ENCODE data around the gene GREB1L. TPM values are rescaled to one million over a fixed set of nuclear protein-coding genes. Genes with fewer than 3 reads are reported as not detected.

Gene GREB1L
- total and polyA plus RNA-seq, 10 of the 15 experiments (the other 5 are each of a cell fraction or from before 2014, with no cell fraction given): under 0.01 to 0.11 (median 0.03) TPM; not detected in 1

DNA sequence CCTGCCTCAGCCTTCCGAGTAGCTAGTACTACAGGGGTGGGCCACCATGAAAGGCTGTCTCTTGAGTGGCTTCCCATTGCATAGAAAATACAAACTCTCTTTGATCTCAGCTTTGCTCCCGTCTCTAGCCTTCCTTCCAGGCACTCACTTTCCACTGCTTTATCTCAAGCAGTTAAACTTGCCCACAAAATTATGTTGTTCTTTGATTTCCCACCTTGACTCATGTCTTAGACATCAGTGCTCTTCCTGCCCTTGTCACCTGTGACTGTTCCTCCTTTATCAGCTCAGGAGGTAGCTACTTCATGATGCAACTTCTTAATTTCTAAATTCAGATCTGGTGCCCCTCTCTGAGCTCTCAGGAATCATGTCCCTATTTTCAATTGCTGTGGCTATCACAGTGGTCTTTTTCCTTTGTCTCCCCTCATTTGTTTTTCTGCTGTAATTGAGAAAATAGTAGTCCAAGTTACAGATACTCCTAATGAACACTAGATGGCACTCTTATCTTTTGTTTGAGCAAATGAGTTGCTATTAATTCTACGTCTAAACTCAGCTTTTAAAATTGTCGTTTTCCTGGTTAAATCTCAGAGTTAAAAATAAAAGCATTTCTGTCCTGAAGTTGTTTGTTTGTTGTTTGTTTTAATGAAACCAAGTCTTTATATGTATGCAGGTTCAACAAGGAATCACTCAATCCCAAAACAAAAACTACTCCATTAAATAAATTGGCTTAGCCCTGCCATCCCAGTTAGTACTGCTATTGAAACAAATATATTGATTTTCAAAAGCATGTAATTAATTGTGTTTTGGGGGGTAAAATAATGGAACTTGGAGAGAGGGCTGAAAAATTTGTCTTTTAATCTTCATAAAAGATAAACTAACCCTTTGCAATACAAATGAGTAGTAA, 46.9 kb upstream of the GREB1L start (continued):
- TF ChIP-seq, protein P1, sequence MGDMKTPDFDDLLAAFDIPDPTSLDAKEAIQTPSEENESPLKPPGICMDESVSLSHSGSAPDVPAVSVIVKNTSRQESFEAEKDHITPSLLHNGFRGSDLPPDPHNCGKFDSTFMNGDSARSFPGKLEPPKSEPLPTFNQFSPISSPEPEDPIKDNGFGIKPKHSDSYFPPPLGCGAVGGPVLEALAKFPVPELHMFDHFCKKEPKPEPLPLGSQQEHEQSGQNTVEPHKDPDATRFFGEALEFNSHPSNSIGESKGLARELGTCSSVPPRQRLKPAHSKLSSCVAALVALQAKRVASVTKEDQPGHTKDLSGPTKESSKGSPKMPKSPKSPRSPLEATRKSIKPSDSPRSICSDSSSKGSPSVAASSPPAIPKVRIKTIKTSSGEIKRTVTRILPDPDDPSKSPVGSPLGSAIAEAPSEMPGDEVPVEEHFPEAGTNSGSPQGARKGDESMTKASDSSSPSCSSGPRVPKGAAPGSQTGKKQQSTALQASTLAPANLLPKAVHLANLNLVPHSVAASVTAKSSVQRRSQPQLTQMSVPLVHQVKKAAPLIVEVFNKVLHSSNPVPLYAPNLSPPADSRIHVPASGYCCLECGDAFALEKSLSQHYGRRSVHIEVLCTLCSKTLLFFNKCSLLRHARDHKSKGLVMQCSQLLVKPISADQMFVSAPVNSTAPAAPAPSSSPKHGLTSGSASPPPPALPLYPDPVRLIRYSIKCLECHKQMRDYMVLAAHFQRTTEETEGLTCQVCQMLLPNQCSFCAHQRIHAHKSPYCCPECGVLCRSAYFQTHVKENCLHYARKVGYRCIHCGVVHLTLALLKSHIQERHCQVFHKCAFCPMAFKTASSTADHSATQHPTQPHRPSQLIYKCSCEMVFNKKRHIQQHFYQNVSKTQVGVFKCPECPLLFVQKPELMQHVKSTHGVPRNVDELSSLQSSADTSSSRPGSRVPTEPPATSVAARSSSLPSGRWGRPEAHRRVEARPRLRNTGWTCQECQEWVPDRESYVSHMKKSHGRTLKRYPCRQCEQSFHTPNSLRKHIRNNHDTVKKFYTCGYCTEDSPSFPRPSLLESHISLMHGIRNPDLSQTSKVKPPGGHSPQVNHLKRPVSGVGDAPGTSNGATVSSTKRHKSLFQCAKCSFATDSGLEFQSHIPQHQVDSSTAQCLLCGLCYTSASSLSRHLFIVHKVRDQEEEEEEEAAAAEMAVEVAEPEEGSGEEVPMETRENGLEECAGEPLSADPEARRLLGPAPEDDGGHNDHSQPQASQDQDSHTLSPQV (IDR thresholded peaks at IDR 0.05): no peak
- TF ChIP-seq JUND (IDR thresholded peaks at IDR 0.05; ENCODE audit: low read depth, low read length): no peak
- TF ChIP-seq SRF (IDR thresholded peaks at IDR 0.05; ENCODE audit: low read depth in 2 of 2, low read length in 2 of 2): no peak
- no peak for TF ChIP-seq NBN (IDR thresholded peaks at IDR 0.05)
- TF ChIP-seq, protein P2, sequence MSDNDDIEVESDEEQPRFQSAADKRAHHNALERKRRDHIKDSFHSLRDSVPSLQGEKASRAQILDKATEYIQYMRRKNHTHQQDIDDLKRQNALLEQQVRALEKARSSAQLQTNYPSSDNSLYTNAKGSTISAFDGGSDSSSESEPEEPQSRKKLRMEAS (IDR thresholded peaks at IDR 0.05; ENCODE audit: low read depth, low read length): no peak
- no peak for TF ChIP-seq PAX8 (IDR thresholded peaks at IDR 0.05)
- TF ChIP-seq ETV6 (conservative IDR thresholded peaks at IDR 0.05 in 1 of 2, IDR thresholded peaks at IDR 0.05 in 1 of 2; ENCODE audit: borderline replicate concordance in 1 of 2, low read depth in 1 of 2): no peak
- no peak for TF ChIP-seq IKZF1 (conservative IDR thresholded peaks at IDR 0.05)
- TF ChIP-seq SMC3 (IDR thresholded peaks at IDR 0.05; ENCODE audit: borderline replicate concordance, low read length): peak; percentile 57; the same call in 1 of the 2 replicates
- no peak for TF ChIP-seq CREM (IDR thresholded peaks at IDR 0.05; ENCODE audit: low read depth)
- TF ChIP-seq YBX1 (IDR thresholded peaks at IDR 0.05): no peak
- no peak for TF ChIP-seq NFIC (IDR thresholded peaks at IDR 0.05; ENCODE audit: low read depth, low read length)
- TF ChIP-seq EP300 (IDR thresholded peaks at IDR 0.05; ENCODE audit: borderline replicate concordance in 1 of 2, control insufficient read depth in 1 of 2, low read depth in 2 of 2, low read length in 2 of 2): no peak
- TF ChIP-seq STAT3 (IDR thresholded peaks at IDR 0.05; ENCODE audit: low read depth, low read length): no peak
- no peak for TF ChIP-seq SPI1 (IDR thresholded peaks at IDR 0.05; ENCODE audit: borderline replicate concordance, insufficient read depth, low read depth, low read length)
- TF ChIP-seq, protein P3, sequence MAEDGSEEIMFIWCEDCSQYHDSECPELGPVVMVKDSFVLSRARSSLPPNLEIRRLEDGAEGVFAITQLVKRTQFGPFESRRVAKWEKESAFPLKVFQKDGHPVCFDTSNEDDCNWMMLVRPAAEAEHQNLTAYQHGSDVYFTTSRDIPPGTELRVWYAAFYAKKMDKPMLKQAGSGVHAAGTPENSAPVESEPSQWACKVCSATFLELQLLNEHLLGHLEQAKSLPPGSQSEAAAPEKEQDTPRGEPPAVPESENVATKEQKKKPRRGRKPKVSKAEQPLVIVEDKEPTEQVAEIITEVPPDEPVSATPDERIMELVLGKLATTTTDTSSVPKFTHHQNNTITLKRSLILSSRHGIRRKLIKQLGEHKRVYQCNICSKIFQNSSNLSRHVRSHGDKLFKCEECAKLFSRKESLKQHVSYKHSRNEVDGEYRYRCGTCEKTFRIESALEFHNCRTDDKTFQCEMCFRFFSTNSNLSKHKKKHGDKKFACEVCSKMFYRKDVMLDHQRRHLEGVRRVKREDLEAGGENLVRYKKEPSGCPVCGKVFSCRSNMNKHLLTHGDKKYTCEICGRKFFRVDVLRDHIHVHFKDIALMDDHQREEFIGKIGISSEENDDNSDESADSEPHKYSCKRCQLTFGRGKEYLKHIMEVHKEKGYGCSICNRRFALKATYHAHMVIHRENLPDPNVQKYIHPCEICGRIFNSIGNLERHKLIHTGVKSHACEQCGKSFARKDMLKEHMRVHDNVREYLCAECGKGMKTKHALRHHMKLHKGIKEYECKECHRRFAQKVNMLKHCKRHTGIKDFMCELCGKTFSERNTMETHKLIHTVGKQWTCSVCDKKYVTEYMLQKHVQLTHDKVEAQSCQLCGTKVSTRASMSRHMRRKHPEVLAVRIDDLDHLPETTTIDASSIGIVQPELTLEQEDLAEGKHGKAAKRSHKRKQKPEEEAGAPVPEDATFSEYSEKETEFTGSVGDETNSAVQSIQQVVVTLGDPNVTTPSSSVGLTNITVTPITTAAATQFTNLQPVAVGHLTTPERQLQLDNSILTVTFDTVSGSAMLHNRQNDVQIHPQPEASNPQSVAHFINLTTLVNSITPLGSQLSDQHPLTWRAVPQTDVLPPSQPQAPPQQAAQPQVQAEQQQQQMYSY (CRISPR knock-in tag; IDR thresholded peaks at IDR 0.05): no peak
- peak; percentile 81 for TF ChIP-seq RAD21 (IDR thresholded peaks at IDR 0.05; ENCODE audit: insufficient read depth, low read depth, low read length)
- no peak for TF ChIP-seq WRNIP1 (IDR thresholded peaks at IDR 0.05; ENCODE audit: borderline replicate concordance, low read depth, low read length)
- no peak for TF ChIP-seq KDM1A (IDR thresholded peaks at IDR 0.05; ENCODE audit: borderline replicate concordance)

Measured in GM12878 (cell line).